Spleen (tissue), 11 donors: Measurements from ENCODE around the gene SCRN3. TPM values are rescaled to one million over a fixed set of nuclear protein-coding genes. Genes with fewer than 3 reads are reported as not detected.

Experiments used
- DNase-seq: peaks from one replicate; pipeline ENCODE4 v3.0.0-alpha.2; 2020
- H3K27ac ChIP-seq, 8 donors: fragments of 200-600 bp; sonication (generic) in 7 of 8; 1 replicate in 4 of 8; 2 replicates in 4 of 8; pipeline versions ENCODE4 v1.5.0 to v1.8.0; 2016 to 2021; ENCODE audit warnings: inconsistent platforms in 4 of 8, mild to moderate bottlenecking in 4 of 8, moderate library complexity in 1 of 8
- H3K27me3 ChIP-seq, 7 donors: fragments of 200-600 bp; sonication (generic) in 6 of 7; replicated peaks in 1 of 7; 1 replicate in 4 of 7; 2 replicates in 3 of 7; pipeline versions ENCODE4 v1.5.0 to v1.8.0; 2016 to 2021; ENCODE audit warnings: inconsistent platforms in 3 of 7, mild to moderate bottlenecking in 1 of 7
- H3K36me3 ChIP-seq, 6 donors: fragments of 200-600 bp; sonication (generic) in 5 of 6; 1 replicate in 4 of 6; 2 replicates in 2 of 6; pipeline versions ENCODE4 v1.5.0 to v1.8.0; 2016 to 2021; ENCODE audit warnings: inconsistent platforms in 2 of 6
- H3K4me1 ChIP-seq, 6 donors: fragments of 200-600 bp; sonication (generic) in 5 of 6; 1 replicate in 3 of 6; 2 replicates in 3 of 6; pipeline versions ENCODE4 v1.5.0 to v1.8.0; 2016 to 2021; ENCODE audit warnings: inconsistent platforms in 3 of 6
- H3K4me3 ChIP-seq, 8 donors: fragments of 200-600 bp; sonication (generic) in 7 of 8; 1 replicate in 4 of 8; 2 replicates in 4 of 8; pipeline versions ENCODE4 v1.5.0 to v1.8.0; 2016 to 2021; ENCODE audit warnings: inconsistent platforms in 4 of 8, mild to moderate bottlenecking in 4 of 8, moderate library complexity in 2 of 8
- H3K9me3 ChIP-seq, 8 donors: fragments of 200-600 bp; sonication (generic) in 7 of 8; 1 replicate in 4 of 8; 2 replicates in 4 of 8; pipeline versions ENCODE4 v1.5.0 to v1.8.0; 2016 to 2021; ENCODE audit warnings: inconsistent platforms in 4 of 8
- POLR2A ChIP-seq, 3 donors: fragments of 450-650 bp; IDR thresholded peaks; one replicate each; pipeline ENCODE4 v1.5.1; 2017; ENCODE audit warnings: antibody characterized with exemption in 3 of 3, mild to moderate bottlenecking in 1 of 3
- POLR2AphosphoS5 ChIP-seq, 3 donors: sonication (generic); formaldehyde crosslinking; IDR thresholded peaks; one replicate each; pipeline ENCODE4 v1.5.1; 2017; ENCODE audit warnings: antibody characterized with exemption in 3 of 3
- WGBS, 5 donors: extraction: QIAGEN DNeasy Blood & Tissue Kit in 3 of 5; methylation state at CpG; one replicate each; pipeline versions ENCODE4 v1.1.5 to v1.1.7; 2013 to 2018; 5-methylcytosine and 5-hydroxymethylcytosine counted together
- intact Hi-C: fragments of 100-400 bp; cut with DNase I; formaldehyde crosslinking; loops from one replicate; pipeline ENCODE4 v1.15.0; 2023; ENCODE audit warnings: low total_unique reads
- polyA plus RNA-seq, 3 donors: library from polyadenylated mRNA; stranded (reverse); fragments of 200-250 nt; gene quantifications; one replicate each; pipeline ENCODE4 v1.2.1, GENCODE V29; 2013
- total RNA-seq, 7 donors: library from RNA; depleted of rRNA in 3 of 7; stranded (reverse); fragments of >200 nt in 3 of 7; fragmentation: NEBNext Ultra II Directional in 4 of 7; extraction: Animal tissue kit (Norgen Biotek cat#: 25700) in 4 of 7; gene quantifications; one replicate each; pipeline versions ENCODE4 v1.1.0 to v1.2.1, GENCODE V29; 2016 to 2021
- TF ChIP-seq, protein P1 (sequence below), 11 experiments: fragments of 200-600 bp in 7 of 11; fragments of 450-650 bp in 4 of 11; sonication (generic) in 4 of 11; IDR thresholded peaks in 8 of 11; conservative IDR thresholded peaks in 3 of 11; 1 replicate in 7 of 11; 2 replicates in 4 of 11; pipeline versions ENCODE4 v1.4.0 to v1.8.0; 2016 to 2021; ENCODE audit warnings: antibody characterized with exemption in 11 of 11, inconsistent platforms in 4 of 11, mild to moderate bottlenecking in 1 of 11
- donor health status: healthy with polysubstance abuse.
- donor health status: DM: no; HTN: no; CAD: no; lungs with moderate emphysema.
- donor health status: DM: no; HTN: no; CAD: no.
- donor health status: Bipolar disorder and iron deficiency.
- donor health status: healthy.
- donor health status: DM: no; HTN: no; CAD: no.
- donor health status: DM: yes; HTN: yes; CAD: no.

The SCRN3 gene
- total and polyA plus RNA-seq, 10 donors = 8.4 to 24.9 (median 19.0) TPM

DNA sequence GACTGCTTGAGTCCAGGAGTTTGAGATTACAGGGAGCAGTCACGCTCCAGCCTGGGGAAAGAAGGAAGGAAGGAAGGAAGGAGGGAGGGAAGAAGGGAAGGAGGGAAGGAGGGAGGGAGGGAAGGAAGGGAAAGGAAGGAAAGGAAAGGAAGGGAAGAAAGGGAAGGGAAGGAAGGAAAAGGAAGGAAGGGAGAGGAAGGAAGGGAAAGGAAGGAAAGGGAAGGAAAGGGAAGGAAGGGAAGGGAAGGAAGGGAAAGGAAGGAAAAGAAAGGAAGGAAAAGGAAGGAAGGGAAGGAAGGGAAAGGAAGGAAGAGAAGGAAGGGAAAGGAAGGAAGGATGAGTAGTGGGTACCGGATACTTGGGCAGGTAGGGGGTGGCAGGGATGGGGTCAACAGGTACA is 59.0 kb downstream of the SCRN3 start:
- H3K27ac ChIP-seq = no peak overlapping the region
- no peaks in the 10 kb centered on the region for H3K27me3 ChIP-seq
- no peaks in the 10 kb centered on the region for H3K4me1 ChIP-seq
- WGBS, 5 donors = 66 to 79% (median 72%) methylated on average over 2 of the region's 2 CpGs
- DNase-seq = no peak
- intact Hi-C loops = no loop called here
- peaks cover 0 to 72% (median 4%) of the 10 kb centered on the region in 6 donors for H3K36me3 ChIP-seq
- no peak overlapping the region for H3K4me3 ChIP-seq
- TF ChIP-seq POLR2A (IDR thresholded peaks at IDR 0.05) = no peak
- TF ChIP-seq, protein P1, sequence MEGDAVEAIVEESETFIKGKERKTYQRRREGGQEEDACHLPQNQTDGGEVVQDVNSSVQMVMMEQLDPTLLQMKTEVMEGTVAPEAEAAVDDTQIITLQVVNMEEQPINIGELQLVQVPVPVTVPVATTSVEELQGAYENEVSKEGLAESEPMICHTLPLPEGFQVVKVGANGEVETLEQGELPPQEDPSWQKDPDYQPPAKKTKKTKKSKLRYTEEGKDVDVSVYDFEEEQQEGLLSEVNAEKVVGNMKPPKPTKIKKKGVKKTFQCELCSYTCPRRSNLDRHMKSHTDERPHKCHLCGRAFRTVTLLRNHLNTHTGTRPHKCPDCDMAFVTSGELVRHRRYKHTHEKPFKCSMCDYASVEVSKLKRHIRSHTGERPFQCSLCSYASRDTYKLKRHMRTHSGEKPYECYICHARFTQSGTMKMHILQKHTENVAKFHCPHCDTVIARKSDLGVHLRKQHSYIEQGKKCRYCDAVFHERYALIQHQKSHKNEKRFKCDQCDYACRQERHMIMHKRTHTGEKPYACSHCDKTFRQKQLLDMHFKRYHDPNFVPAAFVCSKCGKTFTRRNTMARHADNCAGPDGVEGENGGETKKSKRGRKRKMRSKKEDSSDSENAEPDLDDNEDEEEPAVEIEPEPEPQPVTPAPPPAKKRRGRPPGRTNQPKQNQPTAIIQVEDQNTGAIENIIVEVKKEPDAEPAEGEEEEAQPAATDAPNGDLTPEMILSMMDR (IDR thresholded peaks at IDR 0.05 in 8 of 11, conservative IDR thresholded peaks at IDR 0.05 in 3 of 11) = no peak
- TF ChIP-seq POLR2AphosphoS5 (IDR thresholded peaks at IDR 0.05) = no peak
- H3K9me3 ChIP-seq = no peaks in the 10 kb centered on the region

DNA sequence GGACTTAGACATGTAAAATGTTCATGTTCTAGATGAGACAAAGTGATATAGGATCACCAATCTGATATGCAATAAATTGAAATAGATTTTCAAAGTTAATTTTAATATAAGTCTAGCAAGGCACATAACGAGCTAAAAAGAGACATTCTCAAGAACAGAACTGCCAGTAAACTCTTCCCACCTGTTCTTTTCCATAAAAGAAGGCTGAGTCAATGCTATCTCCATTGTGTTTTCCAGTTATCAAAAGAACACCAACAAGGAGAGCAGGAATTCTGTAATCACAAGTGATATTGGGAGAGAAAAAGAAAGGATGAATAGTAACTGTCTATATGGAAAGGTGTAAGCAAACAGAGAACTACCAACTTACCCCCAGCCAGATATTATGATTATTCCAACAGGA is 65.7 kb downstream of the SCRN3 start:
- 92 to 100% (median 93%) methylated on average over 1 of the region's 1 CpG for WGBS, 5 donors
- Histone ChIP-seq H3K4me3 (no peak overlapping the region), H3K9me3 (no peaks in the 10 kb centered on the region), H3K27ac (no peak overlapping the region), H3K4me1 (peaks cover 0 to 3% (median 0%) of the 10 kb centered on the region in 6 donors), H3K27me3 (no peaks in the 10 kb centered on the region), H3K36me3 (peaks cover 0 to 54% (median 2%) of the 10 kb centered on the region in 6 donors)
- TF ChIP-seq, protein P1 (IDR thresholded peaks at IDR 0.05 in 8 of 11, conservative IDR thresholded peaks at IDR 0.05 in 3 of 11) = no peak
- TF ChIP-seq POLR2A (IDR thresholded peaks at IDR 0.05) = no peak
- intact Hi-C loops = loop anchor here (5.0 to 10.0 kb wide), 2 partner anchors 144 to 226 kb away; no protein-coding TSS in a partner anchor
- no peak for DNase-seq

DNA sequence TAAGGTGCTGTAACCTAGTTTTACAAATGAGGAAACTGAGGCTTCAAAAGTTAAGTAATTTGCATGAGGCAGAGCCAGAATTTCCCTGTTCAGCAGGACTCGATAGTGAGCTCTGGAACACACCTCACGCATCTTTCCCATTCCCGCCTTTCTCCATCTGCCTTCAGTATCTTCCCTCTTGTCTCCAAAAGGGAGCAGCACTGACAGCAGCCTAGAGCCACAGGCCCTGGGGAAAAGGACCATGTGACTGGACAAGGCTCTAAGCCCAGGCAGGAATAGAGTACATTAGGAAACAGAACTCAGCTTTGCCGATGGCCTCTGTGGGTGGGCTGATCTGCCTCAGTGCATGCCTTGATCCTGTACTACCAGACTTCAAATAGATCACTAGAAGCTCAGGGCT is 69.8 kb downstream of the SCRN3 start:
- TF ChIP-seq, protein P1 (IDR thresholded peaks at IDR 0.05 in 8 of 11, conservative IDR thresholded peaks at IDR 0.05 in 3 of 11) = no peak
- no peak for TF ChIP-seq POLR2A (IDR thresholded peaks at IDR 0.05)
- TF ChIP-seq POLR2AphosphoS5 (IDR thresholded peaks at IDR 0.05) = no peak
- no peak overlapping the region for H3K4me3 ChIP-seq
- H3K36me3 ChIP-seq = peaks cover 0 to 27% (median 2%) of the 10 kb centered on the region in 6 donors
- no peaks in the 10 kb centered on the region for H3K9me3 ChIP-seq
- peaks cover 0 to 3% (median 0%) of the 10 kb centered on the region in 6 donors for H3K4me1 ChIP-seq
- no peak for DNase-seq
- intact Hi-C loops = loop anchor here (2.0 to 10.0 kb wide), 2 partner anchors 55 to 139 kb away; no protein-coding TSS in a partner anchor
- 85 to 92% (median 89%) methylated on average over 4 of the region's 4 CpGs for WGBS, 5 donors
- H3K27ac ChIP-seq = no peak overlapping the region
- H3K27me3 ChIP-seq = no peaks in the 10 kb centered on the region

DNA sequence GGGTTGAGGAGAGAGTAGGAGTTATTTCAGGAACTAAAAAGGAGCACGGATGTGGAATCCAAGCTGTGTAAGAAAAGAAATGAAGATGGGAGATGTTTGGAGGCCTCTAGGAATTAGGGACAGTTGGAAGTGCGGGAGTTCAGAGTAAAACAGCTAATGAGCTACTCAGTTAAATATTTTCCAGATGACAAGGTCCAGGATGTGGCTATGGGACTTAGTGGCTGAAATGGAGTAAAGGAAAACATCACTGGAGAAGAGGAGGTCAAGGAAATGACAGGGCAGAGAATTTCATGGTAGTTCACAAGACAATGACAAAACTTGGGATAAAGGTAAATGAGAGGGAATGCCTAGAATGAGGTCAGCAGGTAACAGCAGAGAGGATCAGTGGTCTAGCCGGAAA is 78.3 kb downstream of the SCRN3 start:
- intact Hi-C loops = no loop called here
- H3K36me3 ChIP-seq = peaks cover 0 to 5% (median 0%) of the 10 kb centered on the region in 6 donors
- H3K27me3 ChIP-seq = no peaks in the 10 kb centered on the region
- TF ChIP-seq POLR2AphosphoS5 (IDR thresholded peaks at IDR 0.05) (no peak), POLR2A (IDR thresholded peaks at IDR 0.05) (no peak)
- TF ChIP-seq, protein P1 (IDR thresholded peaks at IDR 0.05 in 8 of 11, conservative IDR thresholded peaks at IDR 0.05 in 3 of 11) = no peak
- no peaks in the 10 kb centered on the region for H3K9me3 ChIP-seq
- no peak overlapping the region for H3K27ac ChIP-seq
- 74 to 91% (median 86%) methylated on average over 3 of the region's 3 CpGs for WGBS, 5 donors
- no peaks in the 10 kb centered on the region for H3K4me1 ChIP-seq
- DNase-seq = no peak
- H3K4me3 ChIP-seq = no peak overlapping the region
